ENCODE measurements around the gene NCAM1.
"Not testable (repeated sequence)": the region's sequence is repeated elsewhere in the genome, so short reads cannot be mapped to it uniquely, and the experiment has no call there.

DNA sequence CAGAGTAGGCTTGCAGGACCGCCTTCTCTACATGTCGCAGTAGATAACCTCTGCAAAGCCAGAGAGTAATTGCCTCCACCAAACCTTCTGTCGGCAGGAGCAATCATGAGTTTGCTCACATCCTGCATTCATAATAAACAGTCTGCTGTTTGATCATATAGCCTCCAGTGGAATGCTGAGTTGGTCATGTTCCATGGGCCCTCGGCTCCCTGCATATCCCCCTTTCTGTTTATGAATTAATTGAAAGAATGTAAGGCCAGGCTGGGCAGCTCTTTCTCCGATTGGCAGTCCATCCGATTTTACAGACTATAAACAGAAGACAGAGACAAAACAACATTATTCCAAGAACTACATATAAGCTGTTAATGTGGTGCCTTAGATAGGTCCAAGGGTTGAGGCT is 36.4 kb upstream of the NCAM1 start:
- not testable (repeated sequence) for TF ChIP-seq ZNF274 (IDR thresholded peaks at IDR 0.05; ENCODE audit: low read depth, low read length); SUZ12 (IDR thresholded peaks at IDR 0.05; ENCODE audit: extremely low read depth, insufficient read depth, insufficient read length); YY1 (IDR thresholded peaks at IDR 0.05; ENCODE audit: insufficient read depth, insufficient read length)
